GM19397 (cell line): ENCODE results near the gene EEIG1.
A peak's percentile ranks its signal among the peaks of the same experiment; 100 is the strongest.

Experiments used
- ATAC-seq: cut with Tn5 transposase; IDR thresholded peaks from one replicate; pipeline ENCODE4 v1.9.1; 2021; ENCODE audit warnings: mild to moderate bottlenecking, moderate library complexity; ENCODE audit not compliant: unreplicated experiment

The EEIG1 gene

DNA sequence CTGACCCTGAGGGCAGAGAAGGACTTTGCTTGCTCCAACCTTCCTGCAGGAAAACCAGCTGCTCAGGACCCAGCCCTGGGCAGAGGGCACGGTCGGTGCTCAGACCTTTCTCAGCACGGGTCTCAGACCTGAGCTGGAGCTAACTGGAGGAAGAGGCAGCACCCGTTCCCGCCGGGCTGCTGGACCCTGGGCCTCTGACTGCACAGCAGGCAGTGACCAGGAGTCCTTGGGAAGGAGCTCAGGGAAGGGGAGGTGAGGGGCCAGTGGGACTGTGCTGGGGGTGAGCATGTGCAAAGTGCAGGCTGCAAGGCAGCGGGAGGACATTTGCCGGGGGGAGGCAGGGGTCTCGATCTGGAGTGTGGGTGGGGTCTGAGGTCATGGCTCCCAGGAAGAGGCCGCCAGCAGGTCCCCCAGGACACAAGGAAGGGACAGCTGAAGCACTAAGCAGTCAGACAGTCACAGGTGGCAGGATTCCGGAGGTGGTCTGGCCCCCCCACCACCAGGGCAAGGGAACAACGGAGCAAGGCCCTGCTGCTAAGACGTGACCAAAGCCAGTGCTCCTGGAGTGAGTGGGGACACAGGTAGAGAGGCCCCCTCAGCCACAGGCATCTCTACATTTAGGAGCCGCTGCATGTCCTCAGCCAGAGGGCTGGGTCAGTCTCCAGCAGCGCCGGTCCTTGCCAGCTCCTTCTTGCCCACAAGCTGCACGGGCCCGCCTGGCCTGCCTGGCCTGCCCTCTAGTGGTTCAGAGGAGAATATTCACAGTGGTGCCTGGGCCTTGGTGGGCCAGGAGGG is 38.4 kb downstream of the EEIG1 start:
- ATAC-seq, result no peak

DNA sequence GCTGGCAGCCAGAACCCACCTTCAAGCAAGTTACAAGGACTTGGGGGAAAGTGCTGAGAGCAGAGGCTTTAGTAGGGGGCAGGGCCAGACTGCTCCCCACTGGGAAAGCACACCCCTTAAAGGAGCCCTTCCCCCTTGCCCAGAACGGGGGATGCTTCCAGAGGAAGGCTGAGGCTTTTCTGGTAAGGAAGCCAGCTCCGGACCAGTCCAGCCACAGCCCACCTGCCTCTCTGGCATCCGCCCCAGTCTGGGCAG is 38.9 kb downstream of the EEIG1 start:
- no peak for ATAC-seq

DNA sequence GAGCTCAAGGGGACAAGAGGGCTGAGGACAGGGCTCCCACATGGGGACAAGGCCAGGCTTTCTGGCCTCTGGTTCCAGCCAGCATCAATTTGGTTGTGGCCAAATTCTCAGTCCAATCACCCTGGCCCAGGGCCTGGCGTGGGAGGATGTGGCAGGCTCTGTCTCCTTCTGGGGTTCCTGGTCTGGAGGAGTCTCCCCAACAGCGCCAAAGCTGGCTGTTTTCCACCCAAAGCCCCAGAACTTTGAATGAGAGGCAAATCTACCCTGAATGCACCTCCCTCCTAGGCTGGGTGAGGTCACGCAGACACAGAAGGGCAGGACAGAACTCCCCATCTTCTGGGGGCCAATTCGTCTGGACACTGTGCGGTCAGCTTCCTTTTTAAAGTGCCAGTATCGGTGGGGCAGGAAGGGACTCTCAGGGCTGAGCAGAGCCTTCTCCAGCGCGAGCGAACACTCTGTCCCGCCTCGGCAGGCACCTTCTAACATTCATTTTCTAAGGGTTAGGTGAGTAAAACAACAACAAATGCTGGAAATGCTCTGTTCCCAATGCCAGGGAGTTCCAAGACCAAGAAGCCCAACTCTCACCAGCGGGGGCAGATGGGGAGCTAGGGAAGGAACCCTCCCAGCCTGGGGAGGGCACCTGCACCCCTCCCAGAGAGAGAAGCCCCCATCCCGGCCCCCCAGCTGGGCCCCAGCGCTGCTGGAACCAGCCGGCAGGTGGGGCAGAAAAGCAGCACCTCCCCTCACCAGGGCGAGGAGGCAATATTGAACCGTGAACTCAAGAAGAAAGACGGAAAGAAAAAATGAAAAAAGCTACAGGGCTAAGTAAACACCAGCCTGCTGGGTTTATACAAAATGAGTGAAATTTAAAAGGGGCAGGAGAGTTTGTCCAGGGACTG is 39.5 kb downstream of the EEIG1 start:
- ATAC-seq, result no peak

DNA sequence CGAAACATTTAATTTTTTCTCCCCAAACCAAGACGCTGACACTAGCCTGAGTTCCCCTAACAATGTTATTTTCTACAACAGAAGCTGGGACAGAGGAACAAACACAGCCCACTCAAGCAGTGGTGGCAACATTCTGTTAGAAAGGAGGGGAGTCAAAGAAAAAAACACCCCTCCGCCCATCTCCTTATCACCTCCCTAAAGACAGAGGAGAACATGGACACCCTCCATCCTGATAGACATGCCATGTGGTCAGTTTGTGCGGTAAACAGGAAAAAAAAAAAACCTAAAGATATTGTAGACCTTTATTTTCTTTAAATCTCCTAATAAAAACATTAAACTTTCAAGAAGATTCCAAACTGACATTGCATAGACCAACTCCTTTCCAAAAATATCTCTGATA is 40.2 kb downstream of the EEIG1 start:
- no peak for ATAC-seq

DNA sequence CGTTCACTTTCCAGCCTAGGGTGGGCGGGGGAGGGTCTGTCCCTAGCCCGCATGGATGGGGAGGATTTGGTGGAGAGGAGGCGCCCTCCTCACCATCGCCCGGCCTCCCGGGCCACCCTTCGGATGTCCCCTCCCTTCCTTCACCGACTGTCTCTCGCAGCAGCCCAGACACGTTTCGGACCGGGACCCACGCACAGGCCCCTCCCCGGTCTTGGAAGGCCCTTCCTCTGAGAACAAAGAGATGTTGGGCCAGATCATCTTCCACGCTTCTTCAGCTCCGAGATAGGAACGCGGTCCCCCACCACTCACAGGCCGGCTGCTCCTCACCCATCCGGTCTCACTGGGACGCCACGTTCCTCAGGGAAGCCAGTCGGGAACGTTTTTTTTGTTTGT is 42.5 kb downstream of the EEIG1 start:
- no peak for ATAC-seq

DNA sequence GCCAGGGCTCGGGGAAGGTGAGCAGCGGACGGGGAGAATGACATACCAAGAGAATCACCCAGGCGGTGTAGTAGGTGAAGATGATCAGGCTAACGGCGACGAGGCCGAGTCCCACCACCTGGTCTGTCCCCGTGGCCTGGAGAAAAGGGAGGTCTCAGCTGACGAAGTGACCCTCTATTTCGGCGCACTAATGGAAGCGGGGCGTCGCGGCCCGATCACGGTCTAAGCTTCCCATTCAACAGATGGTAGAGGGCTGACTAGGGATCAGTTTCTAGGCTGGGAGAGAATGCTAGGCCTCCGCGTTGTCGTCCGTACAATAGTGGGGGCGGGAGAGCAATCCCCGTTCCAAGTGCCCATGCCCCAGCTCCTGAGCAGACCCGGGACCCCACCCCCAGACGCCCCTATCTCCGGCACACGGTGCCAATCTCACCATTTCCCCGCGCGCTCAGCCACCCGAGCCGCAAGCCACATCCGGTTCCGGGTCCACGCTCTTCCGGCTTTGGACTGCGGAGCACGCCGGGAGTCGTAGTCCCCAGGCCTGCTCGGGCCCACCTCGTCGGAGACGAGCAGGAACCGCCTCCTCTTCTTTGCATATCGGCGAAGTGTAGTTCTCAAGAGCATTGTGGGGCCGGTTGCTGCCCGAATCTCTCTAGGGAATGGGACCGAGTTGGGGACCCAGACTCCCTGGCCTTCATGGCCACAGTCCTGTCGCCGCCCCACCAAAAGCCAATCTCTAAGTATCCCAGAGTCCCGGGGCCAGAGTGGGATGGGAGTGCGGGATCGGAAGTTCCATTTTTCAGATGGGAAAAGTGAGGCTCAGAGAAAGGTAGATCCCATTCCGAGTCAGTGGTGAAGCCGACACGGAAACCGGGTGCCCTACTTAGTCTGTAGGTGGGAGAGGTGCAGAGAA is 43.1 kb downstream of the EEIG1 start, which contains the start of gene DPM2:
DPM2 (minus strand) TSS at position 467 of the 910 bp plus-strand sequence; CDS start at position 433, 34 bp downstream.
- ATAC-seq, result peak; percentile 83

DNA sequence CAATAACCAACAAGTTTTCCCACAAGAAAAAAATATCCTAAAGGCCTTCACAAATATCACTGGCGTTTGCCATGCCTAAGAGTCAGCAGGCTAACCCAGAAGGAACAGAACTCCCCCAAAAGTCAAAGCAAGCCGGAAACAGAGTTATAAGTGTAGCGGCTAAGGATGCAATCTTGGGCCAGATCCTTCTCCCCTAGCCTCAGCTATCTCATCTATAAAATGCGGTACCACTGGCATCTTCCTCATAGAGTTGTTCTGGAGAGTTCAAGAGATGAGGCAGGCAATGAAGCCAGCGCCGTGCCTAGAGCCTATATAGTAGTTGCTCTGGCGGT is 43.8 kb downstream of the EEIG1 start:
- no peak for ATAC-seq

DNA sequence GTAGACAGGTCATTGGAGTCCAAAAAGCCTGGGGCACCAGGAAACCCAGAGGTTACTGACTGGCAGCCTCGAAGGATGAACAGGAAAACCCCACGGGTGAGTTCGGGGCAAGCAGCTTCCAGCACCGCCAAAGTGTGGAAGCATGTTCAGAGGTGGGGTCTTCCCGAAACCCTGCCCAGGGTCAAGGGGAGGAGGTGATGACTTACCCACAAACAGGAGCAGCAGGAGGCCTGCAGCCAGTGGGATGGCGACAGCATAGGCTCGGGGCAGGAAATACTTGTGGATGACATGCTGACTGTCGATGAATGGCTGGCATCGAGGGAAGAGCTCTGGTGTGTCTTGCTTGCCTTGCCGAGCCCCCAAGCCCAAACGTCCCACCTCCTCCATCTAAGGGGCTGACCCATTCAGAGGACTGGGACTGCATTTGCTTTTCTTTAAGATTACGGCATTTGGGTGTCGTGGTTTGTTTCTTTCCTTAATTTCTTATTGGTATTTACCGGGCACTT is 44.4 kb downstream of the EEIG1 start:
- no peak for ATAC-seq

DNA sequence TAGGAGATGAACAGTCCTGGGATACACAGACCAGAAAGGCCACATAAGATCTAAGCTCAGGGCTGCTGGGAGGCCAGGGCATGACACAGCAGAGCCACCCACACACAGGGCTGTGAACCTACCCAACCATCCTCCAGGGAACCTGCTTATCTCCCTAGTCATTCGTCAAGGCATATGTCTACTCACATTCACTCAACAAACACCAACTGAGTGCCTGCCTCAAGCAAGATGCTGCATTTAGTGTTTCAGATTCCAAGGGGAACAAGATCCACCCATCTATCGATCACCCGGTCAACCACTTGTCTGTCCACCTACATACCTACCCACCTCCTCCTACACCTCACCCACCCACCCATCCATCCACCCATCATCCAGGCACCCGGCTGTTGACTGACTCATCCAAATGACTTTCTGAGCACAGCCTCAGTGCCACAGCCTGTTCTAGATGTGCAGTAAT is 45.0 kb downstream of the EEIG1 start:
- ATAC-seq, result no peak

DNA sequence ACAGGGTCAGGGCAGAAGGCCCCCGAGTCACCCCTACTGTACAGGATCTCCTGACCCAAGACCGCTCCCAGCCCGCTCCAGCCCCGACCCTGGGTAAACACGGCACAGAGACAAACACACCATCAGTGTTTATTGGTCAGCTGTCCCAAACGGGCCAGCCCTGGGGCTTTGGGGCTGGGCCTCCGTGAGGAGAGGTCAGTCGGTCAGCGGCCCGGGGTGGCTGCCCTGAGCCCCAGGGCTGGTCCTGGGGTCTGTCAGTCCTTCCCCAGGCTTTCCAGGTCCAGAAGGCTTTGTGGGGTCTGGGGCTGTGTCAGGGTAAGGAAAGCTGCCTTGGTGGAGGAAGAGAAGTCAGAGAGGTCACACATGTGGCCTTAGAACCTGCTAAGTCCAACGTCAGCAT is 45.8 kb downstream of the EEIG1 start:
- no peak for ATAC-seq

DNA sequence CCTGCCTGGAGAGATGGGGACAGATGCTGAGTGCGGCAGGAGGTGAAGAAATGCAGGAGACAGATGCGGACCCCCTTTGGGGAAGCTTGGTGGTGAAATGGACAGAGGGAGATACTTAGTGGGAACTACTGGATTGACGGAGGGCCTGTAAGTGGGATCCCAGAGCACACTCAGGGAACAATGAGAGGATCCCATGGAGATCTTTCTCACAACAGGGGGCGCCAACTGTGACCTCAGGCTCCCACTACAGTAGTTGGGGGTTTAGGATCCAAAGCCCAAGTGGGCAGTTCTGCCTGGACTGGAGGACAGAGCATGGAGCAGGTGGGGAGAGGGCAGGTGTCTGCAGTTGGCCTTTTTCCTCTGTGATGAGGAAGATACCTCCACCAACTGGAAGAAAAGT is 46.5 kb downstream of the EEIG1 start:
- ATAC-seq, result no peak

DNA sequence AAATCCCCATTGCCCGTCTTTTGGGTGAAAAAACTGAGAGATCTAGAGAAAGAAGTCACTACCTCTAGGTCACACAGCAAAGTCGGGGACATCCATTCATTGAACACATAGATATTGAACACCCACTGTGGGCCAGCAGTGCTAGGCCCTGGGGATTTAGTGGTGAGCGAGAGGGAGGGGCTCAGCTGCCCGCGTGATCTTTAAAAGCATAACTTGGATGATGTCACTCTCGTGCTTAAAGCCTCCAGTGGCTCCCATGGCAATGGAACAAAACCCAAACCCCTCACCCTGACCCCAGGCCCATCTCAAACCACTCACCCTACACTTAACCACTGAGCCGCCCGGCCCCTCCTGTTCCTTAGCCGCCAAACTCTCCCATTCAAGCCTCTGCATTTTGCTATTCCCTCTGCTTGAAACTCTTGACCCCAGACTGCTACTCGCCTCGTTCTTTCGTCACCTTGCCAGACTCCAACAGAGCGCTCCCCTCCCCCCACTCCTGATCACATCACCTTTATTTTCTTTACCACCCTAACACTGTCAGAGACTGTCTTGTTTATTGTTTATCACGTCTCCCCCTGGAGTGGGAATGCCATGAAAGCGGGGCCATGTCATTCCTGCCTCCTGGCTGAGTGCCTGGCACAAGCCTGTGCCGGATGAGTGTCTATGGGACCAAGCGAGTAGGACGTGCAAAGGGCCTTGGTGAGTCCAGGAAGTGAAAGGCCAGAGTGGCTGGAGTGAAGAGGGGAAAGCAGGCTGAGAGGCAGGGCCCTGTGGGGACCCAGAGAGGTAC is 49.5 kb downstream of the EEIG1 start:
- peak; percentile 6 for ATAC-seq
